ENCODE results near the gene SPCS3. TPM values are rescaled to one million over a fixed set of nuclear protein-coding genes. Genes with fewer than 3 reads are reported as not detected.

SPCS3 gene
- total and polyA plus RNA-seq, 2 of the 13 experiments (the other 11 are each of a cell fraction or from before 2014, with no cell fraction given): 26.3 to 57.0 TPM

GRCh38 chr4:176320340-176320975 is 692 bp downstream of the SPCS3 start:
- WGBS (ENCODE audit: low lambda C conversion rate): under 1% methylated on average over 24 of the region's 44 CpGs
- peak overlapping the region; percentile 90 for H3K4me2 ChIP-seq (ENCODE audit: low read depth, low read length)
- POLR2A ChIA-PET: no interaction called here
- H3K27ac ChIP-seq (ENCODE audit: extremely low read length, insufficient read depth, low read length): peak overlapping the region; percentile 89
- CTCF ChIA-PET (ENCODE audit: low intra/inter-chr PET ratio, low total read pairs): no interaction called here
- peak; percentile 70 for DNase-seq (ENCODE audit: low spot score)
- no peaks in the 10 kb centered on the region for H3K36me3 ChIP-seq (replicated peaks in 1 of 2; ENCODE audit: control insufficient read depth in 1 of 2, insufficient read depth in 2 of 2, low read length in 2 of 2)
- H2AFZ ChIP-seq (ENCODE audit: low read length): peak overlapping the region; percentile 56
- peaks cover 52% of the 10 kb centered on the region for H3K79me2 ChIP-seq (ENCODE audit: insufficient read depth, low read length)
- peaks cover 34% of the 10 kb centered on the region for H3K4me1 ChIP-seq (ENCODE audit: insufficient read depth, low read length)
- 0 out of 2 replicates have a peak, but pooled peaks cover 2% of the 10 kb centered on the region for H4K20me1 ChIP-seq (ENCODE audit: insufficient read depth, low read length)
- H3K9ac ChIP-seq (ENCODE audit: insufficient read depth, low read depth, low read length): peak overlapping the region; percentile 90
- BruUV-seq (replicated peaks): no TSS peak
- ATAC-seq: peak; percentile 90
- in situ Hi-C loops (cut with HindIII; ENCODE audit: extremely low pct_ligation_motif_present, low pct_unique_long_range_greater_than_20kb) (no loop called here), intact Hi-C loops (cut with micrococcal nuclease; ENCODE audit: unreplicated experiment) (loop anchor here (5.0 kb wide), 1 partner anchor 123 kb away; the partner anchor contains the start of gene SPATA4)
- no peaks in the 10 kb centered on the region; a peak in 1 of 5 replicates for H3K27me3 ChIP-seq (ENCODE audit: control insufficient read depth in 1 of 2, insufficient read depth in 2 of 2, low read length in 2 of 2)
- no peaks in the 10 kb centered on the region for H3K9me3 ChIP-seq (ENCODE audit: low read length)
- no peak for FAIRE-seq
- peak overlapping the region; percentile 85 to 98 (median 96) for H3K4me3 ChIP-seq (replicated peaks in 1 of 3; ENCODE audit: insufficient read depth in 1 of 3, low read depth in 2 of 3, low read length in 3 of 3)
- peak; percentile 52; the same call in 1 of the 2 replicates for TF ChIP-seq ZFX (CRISPR knock-in tag; IDR thresholded peaks at IDR 0.05; ENCODE audit: low read depth)
- 0 out of 2 replicates have a peak, but pooled peaks have one; percentile 2 for TF ChIP-seq SIN3A (IDR thresholded peaks at IDR 0.05; ENCODE audit: borderline replicate concordance, low read depth, low read length)
- peak; percentile 44; the same call in 1 of the 2 replicates for TF ChIP-seq SALL1 (CRISPR knock-in tag; IDR thresholded peaks at IDR 0.05)
- TF ChIP-seq PBX3 (CRISPR knock-in tag; IDR thresholded peaks at IDR 0.05; ENCODE audit: borderline replicate concordance): peak; percentile 39; the same call in 1 of the 2 replicates
- no peak for TF ChIP-seq SIN3B (IDR thresholded peaks at IDR 0.05; ENCODE audit: low read length)
- no peak for TF ChIP-seq KDM3A (CRISPR knock-in tag; IDR thresholded peaks at IDR 0.05; ENCODE audit: low read depth)
- peak; percentile 77; the same call in 1 of the 2 replicates for TF ChIP-seq ETV6 (CRISPR knock-in tag; conservative IDR thresholded peaks at IDR 0.05)
- TF ChIP-seq MYPOP (CRISPR knock-in tag; IDR thresholded peaks at IDR 0.05): 0 out of 2 replicates have a peak, but pooled peaks have one; percentile 44
- 0 out of 2 replicates have a peak, but pooled peaks have one; percentile 18 for TF ChIP-seq JUNB (CRISPR knock-in tag; IDR thresholded peaks at IDR 0.05; ENCODE audit: borderline replicate concordance)
- TF ChIP-seq ZNF547 (CRISPR knock-in tag; IDR thresholded peaks at IDR 0.05): peak; percentile 61; the same call in 1 of the 2 replicates
- TF ChIP-seq ZNF121 (CRISPR knock-in tag; IDR thresholded peaks at IDR 0.05): peak; percentile 36; the same call in 1 of the 2 replicates
- peak; percentile 45; the same call in 1 of the 2 replicates for TF ChIP-seq CCDC6 (CRISPR knock-in tag; IDR thresholded peaks at IDR 0.05)
- TF ChIP-seq GABPB1 (CRISPR knock-in tag; IDR thresholded peaks at IDR 0.05): peak; percentile 66
- TF ChIP-seq SPEN (CRISPR knock-in tag; IDR thresholded peaks at IDR 0.05; ENCODE audit: low read depth): peak; percentile 0; the same call in 1 of the 2 replicates
- no peak for TF ChIP-seq NONO (IDR thresholded peaks at IDR 0.05)
- peak; percentile 11; the same call in 1 of the 2 replicates for TF ChIP-seq NONO (CRISPR knock-in tag; conservative IDR thresholded peaks at IDR 0.05)
- TF ChIP-seq KDM5B (CRISPR knock-in tag; IDR thresholded peaks at IDR 0.05; ENCODE audit: borderline replicate concordance): peak; percentile 84
- no peak for TF ChIP-seq ZFP36 (IDR thresholded peaks at IDR 0.05; ENCODE audit: borderline replicate concordance, low read depth, low read length, partially characterized antibody)
- 0 out of 2 replicates have a peak, but pooled peaks have one; percentile 39 for TF ChIP-seq ZNF543 (CRISPR knock-in tag; IDR thresholded peaks at IDR 0.05)
- TF ChIP-seq ATF4 (CRISPR knock-in tag; IDR thresholded peaks at IDR 0.05): 0 out of 4 replicates have a peak, but pooled peaks of 1 of the 2 experiments have one; percentile 11
- TF ChIP-seq ARNT (IDR thresholded peaks at IDR 0.05): no peak
- no peak for TF ChIP-seq SAFB2 (CRISPR knock-in tag; IDR thresholded peaks at IDR 0.05; ENCODE audit: borderline replicate concordance, low read depth)

Data from HepG2 (cell line).